BE2C (cell line): Measurements from ENCODE around the gene DCXR.

ENCODE experiments used
- DNase-seq: peaks from one replicate; pipeline ENCODE4 v3.0.0-alpha.2; 2020
- H3K27me3 ChIP-seq: fragments of 250-450 bp; sonication (Bioruptor Pico); 2 replicates; pipeline ENCODE4 v1.5.1; 2020; ENCODE audit warnings: mild to moderate bottlenecking
- H3K36me3 ChIP-seq: fragments of 250-450 bp; sonication (Bioruptor Pico); 2 replicates; pipeline ENCODE4 v1.5.1; 2020; ENCODE audit warnings: mild to moderate bottlenecking
- H3K4me1 ChIP-seq: fragments of 250-450 bp; sonication (Bioruptor Pico); 2 replicates; pipeline ENCODE4 v1.5.1; 2020
- H3K4me3 ChIP-seq: 2 replicates; pipeline ENCODE4 v1.5.1; 2011; ENCODE audit warnings: low read depth, low read length
- H3K9me3 ChIP-seq: fragments of 250-450 bp; sonication (Bioruptor Pico); 2 replicates; pipeline ENCODE4 v1.5.1; 2020
- CTCF ChIP-seq: IDR thresholded peaks from 2 replicates; pipeline ENCODE4 v1.5.1; 2012; ENCODE audit warnings: mild to moderate bottlenecking, low read depth, low read length

DCXR gene

GRCh38 chr17:82012261-82012639 lies 25.2 kb downstream of the DCXR start:
- H3K4me1 ChIP-seq, result peaks cover 23% of the 10 kb centered on the region
- H3K9me3 ChIP-seq, result no peaks in the 10 kb centered on the region
- no peak overlapping the region for H3K4me3 ChIP-seq
- no peaks in the 10 kb centered on the region for H3K27me3 ChIP-seq
- no peak for DNase-seq
- peaks cover 5% of the 10 kb centered on the region; the same call in 1 of the 2 replicates for H3K36me3 ChIP-seq
- TF ChIP-seq CTCF, result no peak

GRCh38 chr17:82011617-82012187 lies 25.8 kb downstream of the DCXR start:
- TF ChIP-seq CTCF, result no peak
- no peaks in the 10 kb centered on the region for H3K9me3 ChIP-seq
- no peaks in the 10 kb centered on the region for H3K27me3 ChIP-seq
- no peak overlapping the region for H3K4me3 ChIP-seq
- no peak for DNase-seq
- peaks cover 5% of the 10 kb centered on the region; the same call in 1 of the 2 replicates for H3K36me3 ChIP-seq
- peaks cover 26% of the 10 kb centered on the region for H3K4me1 ChIP-seq

GRCh38 chr17:82010575-82011525 lies 26.6 kb downstream of the DCXR start:
- Histone ChIP-seq H3K4me1 (peaks cover 33% of the 10 kb centered on the region), H3K4me3 (no peak overlapping the region), H3K27me3 (no peaks in the 10 kb centered on the region), H3K9me3 (no peaks in the 10 kb centered on the region), H3K36me3 (peaks cover 5% of the 10 kb centered on the region; the same call in 1 of the 2 replicates)
- no peak for TF ChIP-seq CTCF
- DNase-seq, result no peak

- Histone ChIP-seq H3K4me3 (no peak overlapping the region), H3K9me3 (no peaks in the 10 kb centered on the region), H3K36me3 (peaks cover 5% of the 10 kb centered on the region; the same call in 1 of the 2 replicates), H3K4me1 (peaks cover 32% of the 10 kb centered on the region), H3K27me3 (no peaks in the 10 kb centered on the region)
- TF ChIP-seq CTCF, result no peak
- DNase-seq, result no peak
These were observed 28.1 kb downstream of the DCXR start for GRCh38 chr17:82009413-82009812.

GRCh38 chr17:82008941-82009405 lies 28.5 kb downstream of the DCXR start:
- no peak for DNase-seq
- Histone ChIP-seq H3K9me3 (no peaks in the 10 kb centered on the region), H3K27me3 (no peaks in the 10 kb centered on the region), H3K4me1 (peaks cover 29% of the 10 kb centered on the region), H3K36me3 (peaks cover 5% of the 10 kb centered on the region; the same call in 1 of the 2 replicates), H3K4me3 (no peak overlapping the region)
- no peak for TF ChIP-seq CTCF
